IMR-90 (cell line): ENCODE data around the gene GALNT5. TPM values are rescaled to one million over a fixed set of nuclear protein-coding genes. Genes with fewer than 3 reads are reported as not detected.

Experiments
- ATAC-seq: fragments of 200-7000 bp; cut with Tn5 transposase; 2 replicates; pipeline ENCODE4 v1.9.1; 2020; ENCODE audit warnings: low read depth, mild to moderate bottlenecking, moderate library complexity
- BruUV-seq: library from RNA; stranded (reverse); fragments of 400-500 nt; replicated peaks from 2 replicates; lab custom pipeline; 2021; lab: Mats Ljungman, UMichigan
- CTCF ChIA-PET: fragments of 300-600 bp; formaldehyde crosslinking; extraction: SDS; loops from one replicate; lab custom pipeline; 2021; ENCODE audit warnings: antibody characterized with exemption; lab: Yijun Ruan, JAX
- POLR2A ChIA-PET: fragments of 300-600 bp; sonication (Branson Sonifier 250); formaldehyde crosslinking; loops from one replicate; lab custom pipeline; 2022; ENCODE audit warnings: antibody characterized with exemption; ENCODE audit not compliant: unreplicated experiment; lab: Charles Lee
- DNase-seq: peaks from one replicate; pipeline ENCODE4 v3.0.0; 2013
- H2AFZ ChIP-seq: replicated peaks from 2 replicates; pipeline ENCODE3; 2013; ENCODE audit warnings: low read length, mild to moderate bottlenecking; ENCODE audit not compliant: poor library complexity
- H2AK5ac ChIP-seq: 2 replicates; pipeline ENCODE4 v1.6.1; 2013; ENCODE audit warnings: low read depth, low read length, inconsistent platforms
- H2AK9ac ChIP-seq: replicated peaks from 2 replicates; pipeline ENCODE3; 2013; ENCODE audit warnings: mild to moderate bottlenecking, low read depth, low read length, moderate library complexity; ENCODE audit not compliant: poor library complexity
- H2BK120ac ChIP-seq: 2 replicates; pipeline ENCODE4 v1.6.1; 2013; ENCODE audit warnings: low read depth, low read length, inconsistent platforms
- H2BK15ac ChIP-seq: 3 replicates; pipeline ENCODE4 v1.6.1; 2013; ENCODE audit warnings: low read depth, low read length, inconsistent platforms
- H2BK20ac ChIP-seq: 2 replicates; pipeline ENCODE4 v1.6.1; 2013; ENCODE audit warnings: low read depth, mild to moderate bottlenecking, inconsistent platforms, low read length, moderate library complexity
- H2BK5ac ChIP-seq: 2 replicates; pipeline ENCODE4 v1.6.1; 2013; ENCODE audit warnings: mild to moderate bottlenecking, low read depth, low read length, inconsistent platforms; ENCODE audit not compliant: poor library complexity, severe bottlenecking
- H3K14ac ChIP-seq: replicated peaks from 2 replicates; pipeline ENCODE4 v1.6.1; 2013; ENCODE audit warnings: low read depth, low read length, inconsistent platforms
- H3K18ac ChIP-seq: 2 replicates; pipeline ENCODE4 v1.6.1; 2013; ENCODE audit warnings: low read depth, low read length, control low read depth
- H3K23ac ChIP-seq: 2 replicates; pipeline ENCODE4 v1.6.1; 2013; ENCODE audit warnings: low read depth, low read length, inconsistent platforms
- H3K27ac ChIP-seq: 2 replicates; pipeline ENCODE4 v1.5.1; 2013; ENCODE audit warnings: mild to moderate bottlenecking, control low read depth, low read length; ENCODE audit not compliant: insufficient read depth
- H3K27me3 ChIP-seq: 2 replicates; pipeline ENCODE4 v1.6.1; 2013; ENCODE audit warnings: low read length; ENCODE audit not compliant: control insufficient read depth, insufficient read depth
- H3K36me3 ChIP-seq: 2 replicates; pipeline ENCODE4 v1.6.1; 2013; ENCODE audit warnings: low read length, mixed read lengths; ENCODE audit not compliant: control insufficient read depth, insufficient read depth
- H3K4ac ChIP-seq: 2 replicates; pipeline ENCODE4 v1.6.1; 2013; ENCODE audit warnings: low read depth, low read length, inconsistent platforms
- H3K4me1 ChIP-seq: 2 replicates; pipeline ENCODE4 v1.6.1; 2013; ENCODE audit warnings: low read length, mixed read lengths; ENCODE audit not compliant: control insufficient read depth, insufficient read depth
- H3K4me2 ChIP-seq: 2 replicates; pipeline ENCODE4 v1.6.1; 2013; ENCODE audit warnings: low read depth, mild to moderate bottlenecking, control low read depth, low read length, moderate library complexity
- H3K4me3 ChIP-seq: 2 replicates; pipeline ENCODE4 v1.5.1; 2013; ENCODE audit warnings: low read depth, mild to moderate bottlenecking, control low read depth, low read length, moderate library complexity; ENCODE audit not compliant: insufficient read depth
- H3K56ac ChIP-seq: 2 replicates; pipeline ENCODE4 v1.6.1; 2013; ENCODE audit warnings: low read length, inconsistent platforms; ENCODE audit not compliant: insufficient read depth; ENCODE audit errors: extremely low read depth
- H3K79me1 ChIP-seq, 2 experiments: 2 replicates each; pipeline ENCODE4 v1.6.1; 2013; ENCODE audit warnings: low read length in 2 of 2, inconsistent platforms in 1 of 2, low read depth in 1 of 2
- H3K9ac ChIP-seq: 2 replicates; pipeline ENCODE4 v1.6.1; 2013; ENCODE audit warnings: low read depth, low read length, control low read depth
- H3K9me1 ChIP-seq: 2 replicates; pipeline ENCODE4 v1.6.1; 2013; ENCODE audit warnings: low read length, inconsistent platforms; ENCODE audit not compliant: insufficient read depth
- H3K9me3 ChIP-seq: 2 replicates; pipeline ENCODE4 v1.6.1; 2013; ENCODE audit warnings: low read length; ENCODE audit not compliant: control insufficient read depth, insufficient read depth
- H4K20me1 ChIP-seq: 2 replicates; pipeline ENCODE4 v1.6.1; 2013; ENCODE audit warnings: low read length, inconsistent platforms; ENCODE audit not compliant: insufficient read depth
- H4K5ac ChIP-seq: 2 replicates; pipeline ENCODE4 v1.6.1; 2013; ENCODE audit warnings: mild to moderate bottlenecking, low read depth, low read length, control low read depth
- H4K8ac ChIP-seq, 2 experiments: 2 replicates each; pipeline ENCODE4 v1.6.1; 2013; ENCODE audit warnings: low read depth in 2 of 2, low read length in 2 of 2, control low read depth in 1 of 2, inconsistent platforms in 1 of 2
- H4K91ac ChIP-seq: 2 replicates; pipeline ENCODE4 v1.6.1; 2013; ENCODE audit warnings: low read depth, low read length, inconsistent platforms; ENCODE audit not compliant: insufficient read depth
- BHLHE40 ChIP-seq: fragments of 150-350 bp; IDR thresholded peaks from 2 replicates; pipeline ENCODE4 v1.6.1; 2016; ENCODE audit warnings: mild to moderate bottlenecking, low read depth, low read length
- FOS ChIP-seq: fragments of 150-350 bp; IDR thresholded peaks from 2 replicates; pipeline ENCODE4 v1.6.1; 2016; ENCODE audit warnings: low read depth, low read length
- RAD21 ChIP-seq: IDR thresholded peaks from 2 replicates; pipeline ENCODE4 v1.6.1; 2012; ENCODE audit warnings: low read length, improper control_type of control experiment
- WGBS, 2 experiments: methylation state at CpG; one replicate each; pipeline versions ENCODE4 v1.1.5 to v1.1.7; 2013; ENCODE audit warnings: missing lambda C conversion rate in 2 of 2; ENCODE audit not compliant: insufficient read length in 1 of 2; ENCODE audit errors: extremely low coverage in 2 of 2; 5-methylcytosine and 5-hydroxymethylcytosine counted together
- dilution Hi-C: fragments of 300-500 bp; cut with HindIII; formaldehyde crosslinking; loops from one replicate; pipeline ENCODE4 v1.14.3; 2018; ENCODE audit warnings: low sequenced_read_pairs; ENCODE audit not compliant: unreplicated experiment
- in situ Hi-C: fragments of 300-500 bp; cut with MboI; formaldehyde crosslinking; loops from 3 replicates; pipeline ENCODE4 v1.14.3; 2019; ENCODE audit warnings: low sequenced_read_pairs, inconsistent platforms, mixed read lengths
- intact Hi-C: fragments of 100-400 bp; cut with micrococcal nuclease; formaldehyde crosslinking; loops from 2 replicates; pipeline ENCODE4 v1.10.0; 2022
- polyA plus RNA-seq, 3 experiments: library from polyadenylated mRNA; depleted of rRNA; stranded (reverse); fragments of >200 nt; gene quantifications; 2 replicates each; pipeline ENCODE4 v1.2.3, GENCODE V29; 2012; ENCODE audit warnings: low replicate concordance in 1 of 3
- total RNA-seq: library from RNA; depleted of rRNA; stranded (reverse); fragments of >200 nt; gene quantifications from 2 replicates; pipeline ENCODE4 v1.2.3, GENCODE V29; 2012

GALNT5 gene
- total and polyA plus RNA-seq, 2 of the 4 experiments (the other 2 are of a cell fraction), result 36.3 to 63.3 TPM

GRCh38 chr2:157315901-157316300, 58.4 kb downstream of the GALNT5 start:
- Histone ChIP-seq H3K9me3 (no peaks in the 10 kb centered on the region), H3K9ac (no peak overlapping the region), H4K91ac (no peak overlapping the region), H3K14ac (no peak overlapping the region), H3K18ac (no peak overlapping the region), H4K8ac (no peak overlapping the region), H4K20me1 (no peaks in the 10 kb centered on the region), H3K27ac (no peak overlapping the region), H2BK120ac (no peak overlapping the region), H3K27me3 (no peaks in the 10 kb centered on the region), H3K36me3 (peaks cover 2% of the 10 kb centered on the region; the same call in 1 of the 2 replicates), H3K79me1 (0 out of 4 replicates have a peak, but pooled peaks cover 0 to 4% of the 10 kb centered on the region in 2 experiments), H2AK9ac (no peak overlapping the region), H2AK5ac (no peak overlapping the region), H3K56ac (no peak overlapping the region), H2AFZ (no peak overlapping the region), H3K4me3 (no peak overlapping the region), H2BK5ac (no peak overlapping the region), H3K4me2 (no peak overlapping the region), H3K4me1 (peaks cover 2% of the 10 kb centered on the region; the same call in 1 of the 2 replicates), H3K23ac (no peak overlapping the region), H4K5ac (no peak overlapping the region), H2BK20ac (no peak overlapping the region), H3K4ac (no peak overlapping the region), H3K9me1 (no peaks in the 10 kb centered on the region), H2BK15ac (no peak overlapping the region)
- no TSS peak for BruUV-seq
- ChIA-PET CTCF (interaction anchor here (1.8 to 3.0 kb wide), 3 partner anchors 12 to 20 kb away, joined by 4 to 11 read pairs (median 5); no protein-coding TSS in a partner anchor), POLR2A (no interaction called here)
- no peak for TF ChIP-seq RAD21
- no peak for TF ChIP-seq FOS
- TF ChIP-seq BHLHE40, result no peak
- intact Hi-C loops (no loop called here), in situ Hi-C loops (no loop called here), dilution Hi-C loops (no loop called here)
- DNase-seq, result no peak
- ATAC-seq, result no peak
- WGBS, 2 experiments, result no CpG with 5 or more reads among the region's 4 CpGs
